ENCODE results near the gene FAM20A.

FAM20A gene

DNA sequence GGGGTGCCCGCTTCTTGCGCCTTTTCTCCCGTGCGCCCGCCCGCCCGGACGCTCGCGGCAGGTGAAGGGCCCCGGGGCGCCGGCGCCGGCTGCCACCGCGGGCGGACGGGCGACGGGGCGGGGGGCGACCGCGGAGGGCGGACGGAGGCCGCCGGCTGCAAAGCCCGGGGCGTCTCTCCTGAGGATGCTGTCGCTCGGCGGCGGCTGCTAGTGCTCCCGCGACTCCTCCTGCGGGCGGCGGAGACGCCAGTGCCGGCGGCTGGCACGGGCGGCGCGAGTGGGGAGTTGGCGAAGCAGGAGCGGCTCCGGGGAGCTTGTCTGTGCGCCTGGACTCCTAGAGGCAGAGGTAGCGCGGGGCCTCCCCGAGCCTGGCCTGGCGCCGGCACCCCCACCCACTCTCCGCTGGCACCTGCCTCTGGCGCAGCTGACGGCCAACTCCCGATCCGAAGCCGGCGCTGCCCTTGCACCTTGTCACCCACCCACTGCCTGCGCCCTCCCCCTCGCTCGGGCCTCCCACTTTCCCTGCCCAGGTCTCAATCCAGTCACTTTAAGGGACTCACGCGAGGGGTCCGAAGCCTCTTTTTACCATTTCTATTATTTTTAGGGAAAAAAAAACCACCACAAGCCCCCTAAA, at the start of gene FAM20A:
TSS of gene FAM20A (minus strand) at position 437 of the 634 bp plus-strand sequence. CDS start 701 bp downstream, outside the sequence.
- no peak for DNase-seq

DNA sequence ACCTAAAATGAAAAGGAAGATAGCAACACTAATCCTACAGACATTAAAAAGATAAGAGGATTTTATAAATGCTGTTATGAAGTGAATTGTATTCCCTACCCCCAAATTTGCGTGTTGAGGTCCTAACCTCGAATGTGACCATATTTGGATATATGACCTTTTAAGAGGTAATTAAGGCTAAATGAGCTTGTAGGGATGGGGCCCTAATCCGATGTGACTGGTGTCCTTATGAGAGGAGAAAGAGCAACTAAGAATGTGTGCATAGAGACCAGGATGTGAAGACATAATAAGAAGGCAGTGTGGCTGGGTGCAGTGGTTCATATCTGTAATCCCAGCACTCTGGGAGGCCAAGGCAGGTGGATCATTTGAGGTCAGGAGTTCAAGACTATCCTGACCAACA, 48.2 kb upstream of the FAM20A start:
- no peak for DNase-seq

DNA sequence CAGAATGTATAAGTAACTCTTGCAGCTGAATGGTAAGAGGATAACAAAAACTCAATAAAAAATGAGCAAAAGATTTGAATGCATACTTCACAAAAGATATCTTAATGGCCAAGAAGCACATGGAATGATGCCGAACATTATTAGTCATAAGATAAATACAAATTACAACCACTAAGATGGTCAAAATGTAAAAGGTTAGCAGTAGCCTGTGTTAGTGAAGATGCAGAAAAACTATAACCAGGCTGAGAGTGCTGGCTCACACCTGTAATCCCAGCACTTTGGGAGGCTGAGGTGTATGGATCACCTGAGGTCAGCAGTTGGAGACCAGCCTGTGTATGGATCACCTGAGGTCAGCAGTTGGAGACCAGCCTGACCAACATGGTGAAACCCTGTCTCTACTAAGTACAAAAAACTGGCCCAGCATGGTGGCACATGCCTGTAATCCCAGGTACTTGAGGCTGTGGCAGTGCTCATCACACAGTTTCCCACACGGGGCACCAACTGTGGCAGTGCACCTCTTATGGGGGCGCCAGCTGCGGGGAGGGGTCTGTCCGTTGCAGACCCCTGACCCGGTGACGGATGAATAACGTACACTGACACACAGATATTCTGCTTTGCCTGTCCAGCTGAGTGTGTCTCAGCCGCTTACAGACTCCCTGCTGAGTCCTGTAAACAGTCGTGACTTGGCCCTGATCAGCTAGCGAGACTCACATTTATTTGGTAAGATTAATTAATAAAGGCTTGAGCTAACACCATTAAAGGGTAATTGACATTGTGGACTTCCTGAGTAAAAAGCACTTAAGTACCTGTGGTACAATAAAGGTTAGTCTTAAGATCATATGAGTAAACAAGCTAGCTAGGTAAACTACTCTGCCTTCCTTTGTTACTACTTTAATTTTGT, 45.7 kb upstream of the FAM20A start:
- no peak for DNase-seq

DNA sequence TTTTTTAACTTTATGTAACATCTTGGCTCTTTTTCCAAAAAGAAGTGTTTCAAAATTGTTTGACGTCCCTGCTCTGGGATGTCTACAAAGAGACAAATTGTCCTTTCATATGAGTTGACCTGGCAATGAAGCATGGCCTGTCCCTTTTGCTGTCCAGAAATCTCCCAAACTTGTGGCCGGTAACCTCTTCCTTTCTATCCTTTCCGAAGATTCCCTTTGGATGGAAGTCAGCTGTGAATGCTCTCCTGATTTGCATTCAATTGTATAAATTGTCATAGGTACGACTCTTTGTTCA, 40.9 kb upstream of the FAM20A start:
- DNase-seq, result no peak

DNA sequence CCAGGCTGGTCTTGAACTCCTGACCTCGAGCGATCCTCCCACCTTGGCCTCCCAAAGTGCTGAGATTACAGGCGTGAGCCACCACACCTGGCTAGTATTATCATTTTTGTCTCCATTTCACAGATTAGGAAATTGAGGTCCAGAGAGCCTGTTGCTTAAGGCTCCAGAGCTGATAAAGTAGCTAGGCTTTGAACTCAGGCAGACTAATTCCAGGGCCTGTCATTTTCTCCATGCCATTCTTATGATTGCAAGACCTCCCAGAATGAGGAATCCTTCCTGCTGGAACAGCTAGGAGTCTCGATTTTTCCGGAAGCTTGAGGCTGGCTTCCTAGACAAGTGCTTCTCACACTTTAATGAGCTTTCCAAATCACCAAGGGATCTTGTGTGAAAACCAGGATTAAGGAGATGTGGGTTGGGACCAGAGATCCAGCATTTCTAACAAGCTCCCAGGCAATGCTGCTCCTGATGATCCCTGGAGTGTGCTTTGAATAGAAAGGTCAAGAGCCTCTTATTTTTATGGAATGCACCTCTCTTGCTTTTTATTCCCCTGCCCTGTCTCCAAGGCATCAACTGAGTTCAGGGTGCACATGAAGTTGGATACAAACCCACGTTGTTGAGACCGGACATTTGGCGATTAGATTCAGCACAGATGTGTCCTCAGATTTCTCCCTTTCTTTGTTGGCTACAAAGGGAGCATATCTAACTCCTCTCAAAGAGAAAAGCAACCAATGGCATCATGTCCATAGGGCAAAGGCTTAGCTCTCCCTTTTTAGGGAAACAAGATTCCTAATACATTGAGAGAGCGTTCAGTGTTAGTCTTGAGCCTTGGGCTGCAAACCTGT, 40.3 kb upstream of the FAM20A start:
- DNase-seq, result no peak

DNA sequence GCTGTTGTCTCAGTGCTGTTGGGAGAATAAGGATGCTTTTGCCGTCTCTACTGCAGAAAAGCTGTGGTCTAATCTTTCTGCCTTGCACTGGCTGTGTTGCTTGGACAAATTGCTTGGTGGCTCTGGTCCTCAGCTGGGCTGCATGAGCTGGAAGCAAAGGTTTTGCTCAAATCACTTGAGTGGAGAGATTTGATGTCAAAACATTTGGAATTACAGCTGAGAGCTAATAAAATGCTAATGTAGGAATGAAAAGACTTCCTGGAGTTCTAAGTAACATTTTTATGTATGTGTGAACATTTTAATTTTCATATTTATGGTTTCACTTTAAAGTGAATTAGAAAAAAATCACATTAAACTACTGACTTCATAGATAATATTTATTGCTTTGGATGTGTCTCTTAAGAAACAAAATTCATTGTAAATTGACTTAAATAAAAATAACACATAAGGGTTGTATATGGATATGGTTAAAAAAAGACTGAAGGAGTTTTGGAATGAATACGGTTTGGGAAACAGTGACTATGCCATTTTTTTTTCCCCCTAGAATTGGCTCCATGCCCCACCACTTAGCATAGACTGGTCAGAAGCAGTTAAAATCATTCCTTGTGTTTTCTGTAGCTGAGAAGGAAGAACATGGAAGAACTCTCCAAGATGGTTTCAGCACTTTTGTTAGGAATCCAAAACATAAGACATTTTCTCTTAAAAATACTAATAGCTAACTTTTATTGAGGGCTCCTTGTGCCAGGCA, 39.2 kb upstream of the FAM20A start:
- no peak for DNase-seq

DNA sequence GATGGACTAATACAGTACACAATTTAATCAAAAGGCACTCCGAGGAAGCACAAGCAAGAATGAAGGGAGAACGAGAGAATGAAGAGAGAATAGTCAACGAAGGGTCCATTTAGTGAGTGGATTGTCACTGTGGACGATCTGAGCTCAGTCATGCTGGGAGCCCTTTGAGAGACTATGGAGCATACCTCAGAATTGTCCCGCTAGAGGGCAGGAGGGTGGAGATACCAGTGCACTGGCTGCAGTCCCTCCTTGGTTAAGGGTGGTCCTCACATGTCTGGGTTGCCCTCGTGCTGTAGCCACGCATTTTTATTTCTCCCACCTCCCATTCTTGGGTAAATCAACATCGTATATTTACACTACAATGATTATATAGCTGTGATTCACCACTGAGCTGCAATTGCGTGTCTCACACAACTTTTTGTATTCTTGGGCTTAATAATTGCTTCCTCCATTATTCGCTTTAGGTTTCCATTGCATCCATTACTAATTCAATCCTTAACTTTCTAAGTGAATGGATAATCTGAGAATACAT, 33.2 kb upstream of the FAM20A start:
- no peak for DNase-seq

DNA sequence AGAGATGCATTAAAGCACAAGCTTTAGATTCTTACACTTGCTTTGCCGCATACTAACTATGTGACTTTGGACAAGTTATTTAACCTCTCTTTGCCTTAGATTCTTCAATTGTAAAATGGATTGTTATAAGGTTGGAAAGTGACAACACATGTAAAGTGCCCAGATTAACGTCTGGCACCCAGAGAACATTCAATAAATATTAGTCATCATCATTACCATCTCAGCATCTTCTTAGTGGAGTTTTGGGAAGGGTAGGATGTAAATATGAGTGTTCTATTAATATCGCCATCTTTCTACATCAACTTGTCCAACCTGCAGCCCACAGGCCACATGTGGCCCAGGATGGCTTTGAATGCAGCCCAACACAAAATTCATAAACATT, 27.4 kb upstream of the FAM20A start:
- no peak for DNase-seq

DNA sequence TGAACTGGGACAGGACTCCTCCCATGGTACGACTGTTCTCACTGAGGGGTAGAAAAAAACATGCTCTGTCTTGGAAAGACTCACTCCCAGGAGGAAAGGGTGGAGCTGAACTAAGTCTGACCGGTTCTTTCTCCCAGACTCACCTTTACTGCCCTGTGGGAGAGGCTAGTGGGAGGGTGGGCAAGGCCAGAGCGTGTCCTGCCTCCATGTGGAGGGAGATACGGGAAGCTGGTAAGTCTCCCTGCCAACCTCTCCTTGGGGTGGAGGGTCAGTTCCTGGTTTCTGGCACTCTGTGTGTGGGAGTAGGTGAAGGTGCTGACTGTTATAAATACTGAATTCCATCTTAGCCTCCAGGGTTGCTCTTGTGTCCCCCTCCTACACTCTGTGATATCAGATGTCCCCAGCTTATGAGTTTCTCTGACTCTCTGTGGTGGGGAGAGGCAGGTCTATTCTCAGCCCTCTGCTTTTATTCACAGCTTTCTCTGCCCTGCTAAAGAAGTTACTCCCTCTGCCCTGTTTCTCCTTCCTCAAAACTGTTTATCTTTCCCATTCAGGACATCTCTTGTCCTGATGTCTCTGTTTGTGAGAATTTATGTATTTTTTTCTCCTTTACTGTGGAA, 26.9 kb upstream of the FAM20A start:
- DNase-seq, result no peak

DNA sequence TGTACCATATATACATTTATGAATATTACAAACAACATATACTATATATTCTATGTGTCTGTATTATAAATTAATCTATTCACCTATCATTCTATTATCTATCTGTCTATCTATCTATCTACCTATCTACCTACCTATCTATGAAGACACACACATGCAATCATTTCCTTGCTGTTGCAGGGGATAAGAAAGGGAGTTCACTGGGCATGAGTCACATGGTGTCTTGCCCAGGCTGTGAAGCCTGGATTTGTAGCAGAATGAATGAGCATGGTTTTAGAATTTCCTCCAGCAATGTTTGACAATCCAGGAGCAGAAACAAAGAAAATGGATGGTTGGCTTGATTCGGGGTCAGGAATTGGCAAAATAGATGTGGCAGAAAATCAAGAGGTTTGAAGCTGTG, 23.2 kb upstream of the FAM20A start:
- no peak for DNase-seq

DNA sequence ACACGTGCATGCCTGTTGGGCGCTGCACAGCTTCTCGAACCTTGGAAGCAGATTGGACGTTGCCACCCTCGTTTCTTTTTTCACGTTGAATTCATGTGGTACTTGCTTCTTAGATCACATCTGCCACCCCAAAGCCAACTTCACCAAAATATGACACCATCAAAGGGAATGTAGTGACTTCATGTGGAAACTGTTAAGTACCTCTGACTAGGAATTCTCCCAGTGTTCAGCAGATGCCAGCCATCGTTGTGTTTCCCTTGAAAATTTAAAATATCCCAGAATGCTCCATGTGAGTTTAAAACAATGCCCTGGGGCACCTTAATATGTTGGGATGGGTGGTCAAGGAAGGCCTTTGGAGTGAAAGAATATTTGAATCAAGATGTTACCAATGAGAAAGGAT, 22.6 kb upstream of the FAM20A start:
- DNase-seq, result no peak

DNA sequence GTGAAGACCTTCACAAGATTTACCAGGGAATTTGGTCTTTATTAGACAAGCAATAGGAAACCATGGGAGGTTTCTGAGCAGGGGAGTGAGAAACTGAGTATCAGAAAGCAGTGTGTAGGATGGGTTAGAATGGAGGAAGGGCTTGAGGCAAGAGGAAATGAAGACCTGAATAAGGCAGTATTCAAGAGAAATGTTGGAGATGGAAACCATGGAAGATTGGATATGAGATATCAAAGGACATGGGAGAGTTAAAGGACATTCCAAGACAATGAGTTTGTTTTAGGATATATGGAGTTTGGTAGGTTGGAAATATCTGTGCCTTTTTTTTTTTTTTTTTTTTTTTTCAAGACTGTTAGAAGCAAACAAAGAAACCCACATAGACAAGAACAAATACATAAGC, 21.3 kb upstream of the FAM20A start:
- no peak for DNase-seq

DNA sequence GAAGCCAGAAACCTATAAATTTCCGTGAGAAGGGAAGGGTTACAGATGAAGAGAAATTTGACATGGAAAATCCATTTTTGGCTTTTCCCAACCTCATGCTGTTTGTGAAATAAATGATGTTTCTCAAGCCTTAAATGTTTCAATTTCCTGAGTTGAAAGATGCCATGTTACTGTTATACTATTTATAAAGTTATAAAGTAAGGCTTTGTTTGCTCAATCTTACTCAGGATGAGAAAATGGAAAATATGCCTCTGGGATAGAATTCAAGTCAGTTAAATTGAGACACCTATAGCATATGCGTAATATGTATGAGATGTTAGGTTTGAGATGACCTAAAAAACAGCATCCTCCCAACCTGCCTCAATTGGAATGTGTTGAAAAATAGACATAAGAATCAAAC, 19.9 kb upstream of the FAM20A start:
- DNase-seq, result no peak

DNA sequence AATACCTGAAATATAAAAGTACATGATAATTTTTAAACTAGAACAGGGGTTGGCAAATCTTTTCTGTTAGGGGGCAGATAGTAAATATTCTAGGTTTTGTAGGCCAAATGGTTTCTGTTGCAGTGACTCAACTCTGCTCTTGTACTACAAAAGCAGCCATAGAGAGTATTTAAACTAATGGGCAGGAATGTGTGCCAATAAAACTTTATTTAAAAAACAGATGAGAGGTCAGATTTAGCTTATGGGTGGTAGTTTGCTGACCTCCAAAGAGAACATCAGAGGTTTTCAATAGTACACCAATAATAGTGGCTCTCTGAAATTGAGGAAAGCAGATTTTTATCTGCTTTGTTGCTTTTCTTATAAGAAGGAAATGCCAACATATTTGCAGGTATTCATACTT, 15.2 kb upstream of the FAM20A start:
- no peak for DNase-seq

DNA sequence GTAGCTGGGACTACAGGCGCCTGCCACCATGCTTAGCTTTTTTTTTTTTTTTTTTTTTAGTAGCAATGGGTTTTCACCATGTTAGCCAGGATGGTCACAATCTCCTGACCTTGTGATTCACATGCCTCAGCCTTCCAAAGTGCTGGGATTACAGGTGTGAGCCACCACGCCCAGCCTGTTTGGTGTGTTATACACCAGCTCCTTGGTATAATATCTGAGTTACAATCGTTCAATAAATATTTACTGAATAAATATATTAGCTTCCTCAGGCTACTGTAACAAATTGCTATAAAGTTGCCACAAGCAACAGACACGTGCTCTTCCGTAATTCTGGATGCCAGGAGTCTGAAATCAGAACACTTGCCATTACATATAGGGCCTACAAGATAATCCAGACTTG, 13.6 kb upstream of the FAM20A start:
- DNase-seq, result no peak

DNA sequence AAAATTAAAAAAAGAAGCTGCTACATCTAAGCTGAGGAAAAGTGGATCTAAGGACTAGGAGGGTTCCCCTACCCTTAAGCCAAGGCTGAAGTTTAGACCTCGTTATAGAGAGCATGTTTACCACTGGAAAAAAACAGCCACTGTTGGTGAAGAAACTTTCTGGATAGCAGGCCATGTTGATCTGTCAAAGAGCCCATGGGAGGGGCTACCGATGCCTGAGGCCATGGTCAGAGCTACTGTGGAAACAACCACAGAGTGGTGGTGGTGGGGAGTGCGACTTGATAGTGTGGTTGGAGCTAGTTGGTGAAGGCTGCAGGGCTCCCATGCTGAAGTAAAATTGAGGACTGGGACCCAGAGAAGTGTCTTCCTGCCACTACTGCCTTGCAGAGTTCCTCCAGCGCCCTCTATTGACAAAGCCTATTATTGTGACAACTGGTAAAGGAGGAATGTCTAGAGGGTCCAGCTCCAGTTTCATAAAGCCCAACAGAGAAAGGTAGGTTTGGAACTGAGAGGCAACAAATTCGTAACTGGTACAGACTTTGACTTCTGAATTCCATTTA, 12.7 kb upstream of the FAM20A start:
- DNase-seq, result no peak

DNA sequence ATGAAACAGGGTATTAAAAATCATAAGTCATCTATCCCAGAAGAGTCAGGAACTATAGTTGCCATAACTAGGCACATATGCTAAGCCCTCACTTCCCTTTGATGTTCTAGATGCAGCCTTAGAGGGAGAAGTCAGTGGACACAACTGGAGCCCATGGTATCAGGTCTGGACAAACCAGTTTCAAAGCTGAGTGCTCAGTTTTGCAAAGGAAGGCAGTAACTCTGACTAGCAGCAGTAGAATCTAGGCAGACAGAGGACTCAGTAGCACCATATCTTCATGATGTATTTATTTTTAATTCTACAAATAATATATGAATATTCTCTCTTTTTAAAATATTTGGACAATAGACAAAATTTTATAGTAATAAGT, 11.7 kb upstream of the FAM20A start:
- DNase-seq, result no peak

DNA sequence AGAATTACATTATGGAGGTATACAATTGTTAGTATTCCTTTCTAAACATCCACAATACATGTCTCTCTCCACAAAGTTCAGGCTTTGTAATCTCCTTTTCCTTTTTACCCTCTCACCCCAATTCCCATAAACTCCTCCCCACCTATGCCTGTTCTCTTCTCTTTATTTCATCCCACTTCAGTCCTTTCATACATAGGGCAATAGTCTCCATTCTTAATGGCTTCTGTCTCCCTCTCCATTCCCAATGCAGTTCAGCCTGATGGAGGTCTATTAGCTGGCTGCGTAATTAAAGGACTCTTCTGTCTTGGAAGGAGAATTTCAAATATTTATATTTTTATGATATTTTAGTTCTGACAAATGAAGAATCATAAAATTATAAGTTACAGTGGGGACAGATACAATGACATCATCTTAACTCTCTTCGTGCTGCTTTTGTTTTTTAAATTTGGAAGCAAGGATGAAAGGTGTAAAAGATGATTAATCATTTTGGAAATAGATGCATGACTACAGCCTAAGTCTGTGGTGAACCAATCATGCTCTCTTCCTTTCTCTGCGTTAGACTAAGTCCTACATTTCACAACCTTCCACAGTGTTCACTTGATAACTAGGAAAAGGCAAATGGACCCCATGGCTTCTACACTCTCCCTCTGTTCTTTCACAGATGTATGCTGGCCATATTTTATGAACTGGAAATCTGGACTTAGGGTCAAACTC, 11.2 kb upstream of the FAM20A start:
- DNase-seq, result no peak

DNA sequence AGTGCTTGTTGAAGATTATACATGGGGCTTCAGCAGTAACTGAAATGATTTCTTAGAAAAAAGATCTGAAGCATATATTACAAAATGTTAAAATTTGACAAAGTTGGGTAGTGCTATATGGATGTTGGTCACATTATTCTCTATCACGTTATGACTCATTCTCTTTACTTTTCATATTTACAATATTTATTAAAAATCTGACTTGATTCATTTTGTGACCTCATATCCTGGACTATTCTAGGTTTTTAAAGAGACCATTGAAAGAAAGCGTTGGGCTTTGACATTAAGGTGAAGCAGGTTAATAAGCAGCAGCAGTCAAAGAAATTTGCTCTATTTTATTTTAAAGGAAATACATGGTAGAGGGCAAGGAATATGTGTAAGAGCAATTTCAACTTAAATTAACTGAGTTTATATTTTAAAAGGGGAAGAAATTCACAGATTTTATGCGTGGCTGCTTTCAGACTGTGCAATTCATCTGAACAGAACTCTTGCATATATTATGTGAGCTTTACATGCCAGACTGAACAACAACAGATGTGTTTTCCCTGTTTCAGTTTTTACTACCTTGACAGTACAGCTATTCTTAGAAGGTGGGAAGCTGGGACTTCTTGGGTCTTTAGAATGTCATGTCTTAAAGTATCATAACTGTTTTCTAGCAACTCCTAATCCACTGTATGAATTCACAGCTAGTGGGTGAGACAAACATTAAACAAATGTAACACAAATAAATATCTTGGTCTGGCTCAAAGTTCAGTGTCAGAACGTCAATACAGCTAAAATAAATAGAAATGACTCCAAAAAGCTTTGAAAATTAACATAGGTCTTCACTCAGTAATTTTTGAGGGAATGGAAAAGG, 10.4 kb upstream of the FAM20A start:
- no peak for DNase-seq

DNA sequence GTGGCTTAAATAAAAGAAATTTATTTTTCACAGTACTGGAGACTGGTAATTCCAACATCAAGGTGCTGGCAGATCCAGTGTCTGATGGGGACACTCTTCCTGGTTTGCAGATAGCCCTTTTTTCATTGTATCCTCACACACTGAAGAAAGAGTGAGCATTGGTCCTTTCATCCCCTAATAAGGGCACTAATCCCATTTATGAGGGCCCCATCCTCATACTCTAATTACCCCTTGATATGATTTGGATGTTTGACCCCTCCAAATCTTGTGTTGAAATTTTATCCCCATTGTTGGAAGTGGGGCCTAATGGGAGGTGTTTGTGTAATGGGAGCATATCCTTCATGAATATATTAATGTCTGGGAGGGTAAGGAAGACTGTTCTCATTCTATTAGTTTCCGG, 9.4 kb upstream of the FAM20A start:
- DNase-seq, result no peak

Data from activated CD4-positive, alpha-beta T cell treated with anti-CD3 and anti-CD28 coated beads, Interleukin-2, amount 50 U/mL, for 4 hours (primary cell).